ELR (cell line): ENCODE results near the gene EVA1A.

Experiments used
- DNase-seq: peaks from one replicate; pipeline ENCODE4 v3.0.0-alpha.2; 2015; ENCODE audit warnings: low read depth

The EVA1A gene

GRCh38 chr2:75447176-75447575 is 113.6 kb downstream of the EVA1A start:
- DNase-seq, result no peak
